Adipocyte (in vitro differentiated cells): ENCODE results near the gene TRIO.

ENCODE experiments used
- DNase-seq: peaks from one replicate; pipeline ENCODE4 v3.0.0-alpha.2; 2015; ENCODE audit warnings: low read depth
- H3K27me3 ChIP-seq: replicated peaks from 2 replicates; pipeline ENCODE4 v1.7.0; 2013; ENCODE audit warnings: mild to moderate bottlenecking, low read length, moderate library complexity; ENCODE audit not compliant: control insufficient read depth, insufficient read depth
- H3K36me3 ChIP-seq: 2 replicates; pipeline ENCODE4 v1.7.0; 2013; ENCODE audit warnings: low read length, mild to moderate bottlenecking, moderate library complexity; ENCODE audit not compliant: control insufficient read depth, insufficient read depth, severe bottlenecking
- H3K4me1 ChIP-seq: 2 replicates; pipeline ENCODE4 v1.7.0; 2013; ENCODE audit warnings: mild to moderate bottlenecking, low read length, moderate library complexity; ENCODE audit not compliant: control insufficient read depth, insufficient read depth
- H3K4me3 ChIP-seq: 2 replicates; pipeline ENCODE4 v1.7.0; 2013; ENCODE audit warnings: mild to moderate bottlenecking, low read length, moderate library complexity
- H3K9ac ChIP-seq: 2 replicates; pipeline ENCODE4 v1.7.0; 2013; ENCODE audit warnings: mild to moderate bottlenecking, low read length, moderate library complexity
- H3K9me3 ChIP-seq: 2 replicates; pipeline ENCODE4 v1.7.0; 2013; ENCODE audit warnings: mild to moderate bottlenecking, low read length, moderate library complexity; ENCODE audit not compliant: control insufficient read depth

The TRIO gene

GRCh38 chr5:14415698-14416074, 272.5 kb downstream of the TRIO start:
- no peak overlapping the region for H3K9ac ChIP-seq
- no peaks in the 10 kb centered on the region for H3K9me3 ChIP-seq
- peaks cover 55% of the 10 kb centered on the region for H3K4me1 ChIP-seq
- peaks cover 65% of the 10 kb centered on the region for H3K36me3 ChIP-seq
- no peaks in the 10 kb centered on the region for H3K27me3 ChIP-seq
- no peak overlapping the region for H3K4me3 ChIP-seq
- DNase-seq: no peak

GRCh38 chr5:14416621-14417275, 273.6 kb downstream of the TRIO start:
- peaks cover 63% of the 10 kb centered on the region for H3K36me3 ChIP-seq

GRCh38 chr5:14417276-14417730, 274.2 kb downstream of the TRIO start:
- Histone ChIP-seq H3K9ac (peak overlapping the region; percentile 68), H3K4me3 (no peak overlapping the region), H3K9me3 (no peaks in the 10 kb centered on the region), H3K36me3 (peaks cover 64% of the 10 kb centered on the region), H3K4me1 (peaks cover 45% of the 10 kb centered on the region), H3K27me3 (no peaks in the 10 kb centered on the region)
- peak; percentile 78 for DNase-seq

More at GRCh38 chr5:14416621-14417275, 273.6 kb downstream of the TRIO start:
- DNase-seq: peak; percentile 60
- no peak overlapping the region for H3K4me3 ChIP-seq
- H3K27me3 ChIP-seq: no peaks in the 10 kb centered on the region
- no peaks in the 10 kb centered on the region for H3K9me3 ChIP-seq
- peaks cover 45% of the 10 kb centered on the region for H3K4me1 ChIP-seq
- H3K9ac ChIP-seq: peak overlapping the region; percentile 35

- H3K9me3 ChIP-seq: no peaks in the 10 kb centered on the region
- peak overlapping the region; percentile 68 for H3K9ac ChIP-seq
- H3K4me1 ChIP-seq: peaks cover 45% of the 10 kb centered on the region
- H3K4me3 ChIP-seq: peak overlapping the region; percentile 31
- DNase-seq: peak; percentile 51
- peaks cover 64% of the 10 kb centered on the region for H3K36me3 ChIP-seq
- no peaks in the 10 kb centered on the region for H3K27me3 ChIP-seq
These were observed 274.9 kb downstream of the TRIO start for GRCh38 chr5:14417792-14418765.

- no peak for DNase-seq
- Histone ChIP-seq H3K36me3 (peaks cover 60% of the 10 kb centered on the region), H3K27me3 (no peaks in the 10 kb centered on the region), H3K9me3 (no peaks in the 10 kb centered on the region), H3K4me1 (peaks cover 45% of the 10 kb centered on the region), H3K4me3 (no peak overlapping the region), H3K9ac (no peak overlapping the region)
These were observed 276.5 kb downstream of the TRIO start for GRCh38 chr5:14419686-14420085.

GRCh38 chr5:14420101-14420811, 277.1 kb downstream of the TRIO start:
- H3K27me3 ChIP-seq: no peaks in the 10 kb centered on the region
- H3K9ac ChIP-seq: no peak overlapping the region
- DNase-seq: peak; percentile 50
- H3K9me3 ChIP-seq: no peaks in the 10 kb centered on the region
- H3K4me1 ChIP-seq: peaks cover 44% of the 10 kb centered on the region
- H3K4me3 ChIP-seq: no peak overlapping the region
- peaks cover 60% of the 10 kb centered on the region for H3K36me3 ChIP-seq

GRCh38 chr5:14421851-14422250, 278.7 kb downstream of the TRIO start:
- Histone ChIP-seq H3K4me1 (peaks cover 28% of the 10 kb centered on the region), H3K27me3 (no peaks in the 10 kb centered on the region), H3K9me3 (no peaks in the 10 kb centered on the region), H3K4me3 (no peak overlapping the region), H3K9ac (no peak overlapping the region), H3K36me3 (peaks cover 69% of the 10 kb centered on the region)
- DNase-seq: no peak

GRCh38 chr5:14424011-14424685, 281.0 kb downstream of the TRIO start:
- Histone ChIP-seq H3K9me3 (no peaks in the 10 kb centered on the region), H3K4me1 (peaks cover 17% of the 10 kb centered on the region), H3K4me3 (no peak overlapping the region), H3K9ac (no peak overlapping the region), H3K27me3 (no peaks in the 10 kb centered on the region), H3K36me3 (peaks cover 85% of the 10 kb centered on the region)
- no peak for DNase-seq

GRCh38 chr5:14425559-14425958, 282.4 kb downstream of the TRIO start:
- Histone ChIP-seq H3K27me3 (no peaks in the 10 kb centered on the region), H3K4me1 (peaks cover 11% of the 10 kb centered on the region), H3K9ac (no peak overlapping the region), H3K4me3 (no peak overlapping the region), H3K9me3 (no peaks in the 10 kb centered on the region), H3K36me3 (peaks cover 78% of the 10 kb centered on the region)
- no peak for DNase-seq

GRCh38 chr5:14426521-14426920, 283.4 kb downstream of the TRIO start:
- H3K36me3 ChIP-seq: peaks cover 73% of the 10 kb centered on the region
- H3K4me1 ChIP-seq: peaks cover 11% of the 10 kb centered on the region
- no peaks in the 10 kb centered on the region for H3K9me3 ChIP-seq
- no peaks in the 10 kb centered on the region for H3K27me3 ChIP-seq
- no peak overlapping the region for H3K4me3 ChIP-seq
- no peak overlapping the region for H3K9ac ChIP-seq
- no peak for DNase-seq
